GM12875 (cell line): Measurements from ENCODE around the gene MCHR1.

Source experiments
- H3K4me3 ChIP-seq: one replicate; pipeline ENCODE4 v1.5.1; 2011; ENCODE audit warnings: low read depth, low read length, control low read depth
- TF ChIP-seq, protein P1 (sequence below): IDR thresholded peaks from 2 replicates; pipeline ENCODE4 v1.5.1; 2011; ENCODE audit warnings: low read depth, mild to moderate bottlenecking, control low read depth, inconsistent platforms, low read length, moderate library complexity, borderline replicate concordance; ENCODE audit not compliant: insufficient read depth

Gene MCHR1

GRCh38 chr22:40728731-40729189 is 49.5 kb downstream of the MCHR1 start:
- TF ChIP-seq, protein P1, sequence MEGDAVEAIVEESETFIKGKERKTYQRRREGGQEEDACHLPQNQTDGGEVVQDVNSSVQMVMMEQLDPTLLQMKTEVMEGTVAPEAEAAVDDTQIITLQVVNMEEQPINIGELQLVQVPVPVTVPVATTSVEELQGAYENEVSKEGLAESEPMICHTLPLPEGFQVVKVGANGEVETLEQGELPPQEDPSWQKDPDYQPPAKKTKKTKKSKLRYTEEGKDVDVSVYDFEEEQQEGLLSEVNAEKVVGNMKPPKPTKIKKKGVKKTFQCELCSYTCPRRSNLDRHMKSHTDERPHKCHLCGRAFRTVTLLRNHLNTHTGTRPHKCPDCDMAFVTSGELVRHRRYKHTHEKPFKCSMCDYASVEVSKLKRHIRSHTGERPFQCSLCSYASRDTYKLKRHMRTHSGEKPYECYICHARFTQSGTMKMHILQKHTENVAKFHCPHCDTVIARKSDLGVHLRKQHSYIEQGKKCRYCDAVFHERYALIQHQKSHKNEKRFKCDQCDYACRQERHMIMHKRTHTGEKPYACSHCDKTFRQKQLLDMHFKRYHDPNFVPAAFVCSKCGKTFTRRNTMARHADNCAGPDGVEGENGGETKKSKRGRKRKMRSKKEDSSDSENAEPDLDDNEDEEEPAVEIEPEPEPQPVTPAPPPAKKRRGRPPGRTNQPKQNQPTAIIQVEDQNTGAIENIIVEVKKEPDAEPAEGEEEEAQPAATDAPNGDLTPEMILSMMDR = no peak
- H3K4me3 ChIP-seq = no peak overlapping the region

DNA sequence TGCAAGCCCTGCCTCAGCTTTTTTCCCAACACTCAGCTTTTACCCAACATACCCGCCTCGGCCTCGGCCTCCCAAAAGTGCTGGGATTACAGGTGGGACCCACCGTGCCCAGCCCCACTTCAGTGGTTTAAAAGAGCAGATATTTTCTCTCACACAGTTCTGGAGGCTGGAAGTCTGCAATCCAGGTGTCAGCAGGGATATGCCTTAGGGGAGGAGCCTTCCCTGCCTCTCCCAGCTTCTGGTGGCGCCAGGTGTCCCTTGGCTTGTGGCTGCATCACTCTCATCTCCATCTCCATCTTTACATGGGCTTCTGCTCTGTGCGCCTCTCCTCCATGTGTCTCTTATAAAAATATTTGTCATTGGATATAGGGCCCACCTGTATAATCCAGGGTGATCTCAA is 50.0 kb downstream of the MCHR1 start:
- TF ChIP-seq, protein P1 = no peak
- no peak overlapping the region for H3K4me3 ChIP-seq
